Stimulated activated naive CD8-positive, alpha-beta T cell treated with anti-CD3 and anti-CD28 coated beads, Interleukin-15, Interleukin-2, amounts not matched to agents 100 ng/mL and 50 ng/mL, for 24 hours (primary cell): ENCODE results near the gene ZNF365.

ENCODE experiments used
- H3K27ac Mint-ChIP-seq: one replicate; pipeline ENCODE4 v1.8.0; 2021; ENCODE audit warnings: mild to moderate bottlenecking, mixed read lengths
- H3K27me3 Mint-ChIP-seq: one replicate; pipeline ENCODE4 v1.8.0; 2021; ENCODE audit warnings: mixed read lengths
- H3K36me3 Mint-ChIP-seq: one replicate; pipeline ENCODE4 v1.8.0; 2021; ENCODE audit warnings: low read depth, mixed read lengths
- H3K4me1 Mint-ChIP-seq: one replicate; pipeline ENCODE4 v1.8.0; 2021; ENCODE audit warnings: low read depth, mixed read lengths
- H3K4me3 Mint-ChIP-seq: one replicate; pipeline ENCODE4 v1.8.0; 2021; ENCODE audit warnings: mild to moderate bottlenecking, mixed read lengths
- H3K9me3 Mint-ChIP-seq: one replicate; pipeline ENCODE4 v1.8.0; 2021; ENCODE audit warnings: mixed read lengths

The ZNF365 gene

DNA sequence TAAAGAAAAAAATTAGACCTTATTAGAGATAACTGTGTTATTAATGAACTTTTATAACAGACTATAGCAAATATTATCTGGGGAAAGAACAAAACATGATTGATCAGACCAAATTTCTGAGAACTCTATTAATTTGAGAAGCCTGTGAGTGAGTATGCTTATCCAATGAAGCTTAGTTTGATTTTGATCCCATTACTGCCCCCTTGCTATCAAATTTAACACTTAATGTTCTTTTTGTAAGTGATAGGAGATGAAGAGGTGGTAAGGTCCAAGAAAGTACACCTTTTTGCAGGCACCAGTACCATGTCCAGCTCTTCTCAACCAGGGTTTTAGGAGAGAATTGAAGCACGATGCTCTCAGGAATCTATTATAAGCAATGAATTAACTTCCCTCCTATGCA lies 49.9 kb downstream of the ZNF365 start:
- Mint-ChIP-seq H3K4me1 (peaks cover 32% of the 10 kb centered on the region), H3K9me3 (peaks cover 12% of the 10 kb centered on the region), H3K4me3 (no peak overlapping the region), H3K36me3 (no peaks in the 10 kb centered on the region), H3K27me3 (peaks cover 2% of the 10 kb centered on the region), H3K27ac (no peak overlapping the region)

DNA sequence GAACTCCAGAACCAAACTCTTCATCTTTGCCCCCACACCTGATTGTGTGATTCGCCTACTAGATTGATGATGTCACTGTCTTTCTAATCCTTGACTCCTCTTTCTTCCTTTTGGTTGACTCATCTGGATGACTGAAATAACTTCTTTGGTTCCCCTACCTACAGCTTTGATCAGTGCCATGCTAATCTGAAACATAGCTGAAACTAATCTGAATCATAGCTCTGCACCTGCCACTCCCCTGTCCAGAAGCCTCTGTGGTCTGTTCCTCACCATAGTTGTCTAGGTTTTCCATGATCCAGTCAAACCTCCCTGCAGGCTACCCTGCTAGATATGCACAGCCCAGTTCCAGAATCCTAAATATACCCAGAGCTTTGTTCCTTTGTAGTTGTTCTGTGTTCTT lies 51.9 kb downstream of the ZNF365 start:
- Mint-ChIP-seq H3K4me3 (no peak overlapping the region), H3K4me1 (peaks cover 36% of the 10 kb centered on the region), H3K36me3 (no peaks in the 10 kb centered on the region), H3K9me3 (peaks cover 12% of the 10 kb centered on the region), H3K27me3 (no peaks in the 10 kb centered on the region), H3K27ac (no peak overlapping the region)

DNA sequence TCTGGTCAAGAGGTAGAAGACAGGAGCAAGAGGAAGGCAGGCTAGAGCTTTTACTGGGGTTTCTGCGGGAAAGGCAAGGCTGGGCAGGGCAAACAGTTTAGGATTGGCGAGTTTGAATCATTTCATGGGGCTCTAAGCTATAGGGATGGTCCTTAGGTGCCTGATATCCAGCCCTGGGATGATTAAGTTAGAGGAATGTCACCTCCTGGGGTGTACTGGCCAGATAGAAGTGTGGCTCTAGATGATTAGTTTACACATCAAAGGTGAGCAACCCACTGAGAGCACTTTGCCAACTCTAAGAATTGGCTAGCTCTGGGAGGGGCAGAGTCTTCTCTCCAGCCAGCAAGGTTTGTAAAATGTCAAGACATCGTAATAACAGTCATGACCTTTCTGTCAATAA lies 52.4 kb downstream of the ZNF365 start:
- no peaks in the 10 kb centered on the region for H3K27me3 Mint-ChIP-seq
- no peaks in the 10 kb centered on the region for H3K36me3 Mint-ChIP-seq
- H3K9me3 Mint-ChIP-seq: peaks cover 12% of the 10 kb centered on the region
- no peak overlapping the region for H3K27ac Mint-ChIP-seq
- H3K4me1 Mint-ChIP-seq: peaks cover 39% of the 10 kb centered on the region
- no peak overlapping the region for H3K4me3 Mint-ChIP-seq

DNA sequence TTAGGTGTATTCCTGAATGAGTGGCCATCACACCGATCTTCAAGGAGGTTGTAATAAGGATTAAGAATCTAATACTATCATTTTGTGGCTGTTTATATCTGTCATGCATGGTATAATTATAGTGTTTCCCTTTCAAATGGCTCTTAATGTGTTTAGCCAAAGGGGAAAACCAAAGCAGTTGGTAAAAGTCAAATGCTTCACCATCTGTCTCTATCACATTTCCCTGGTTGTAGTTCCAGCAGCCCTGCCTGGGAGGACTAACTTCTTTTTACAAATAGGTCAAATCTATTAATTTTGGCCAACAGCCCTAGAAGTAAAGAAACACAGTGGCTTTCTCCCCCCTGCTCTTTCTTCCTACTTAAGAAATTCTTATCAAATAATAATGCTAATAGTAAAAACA lies 56.7 kb downstream of the ZNF365 start:
- H3K36me3 Mint-ChIP-seq: no peaks in the 10 kb centered on the region
- H3K4me3 Mint-ChIP-seq: no peak overlapping the region
- H3K4me1 Mint-ChIP-seq: peaks cover 50% of the 10 kb centered on the region
- H3K27ac Mint-ChIP-seq: no peak overlapping the region
- peaks cover 12% of the 10 kb centered on the region for H3K9me3 Mint-ChIP-seq
- H3K27me3 Mint-ChIP-seq: peaks cover 10% of the 10 kb centered on the region

GRCh38 chr10:62433181-62433692 lies 59.1 kb downstream of the ZNF365 start:
- Mint-ChIP-seq H3K27ac (peak overlapping the region; percentile 75), H3K4me1 (peaks cover 37% of the 10 kb centered on the region), H3K36me3 (no peaks in the 10 kb centered on the region), H3K9me3 (peaks cover 4% of the 10 kb centered on the region), H3K27me3 (peaks cover 10% of the 10 kb centered on the region), H3K4me3 (peak overlapping the region; percentile 53)

GRCh38 chr10:62433901-62434300 lies 59.7 kb downstream of the ZNF365 start:
- Mint-ChIP-seq H3K27ac (peak overlapping the region; percentile 75), H3K36me3 (no peaks in the 10 kb centered on the region), H3K4me3 (no peak overlapping the region)

GRCh38 chr10:62437696-62438095 lies 63.5 kb downstream of the ZNF365 start:
- Mint-ChIP-seq H3K36me3 (no peaks in the 10 kb centered on the region), H3K9me3 (no peaks in the 10 kb centered on the region), H3K27ac (no peak overlapping the region), H3K4me1 (peaks cover 20% of the 10 kb centered on the region), H3K4me3 (no peak overlapping the region), H3K27me3 (peaks cover 10% of the 10 kb centered on the region)

More at GRCh38 chr10:62433901-62434300, 59.7 kb downstream of the ZNF365 start:
- H3K27me3 Mint-ChIP-seq: peaks cover 10% of the 10 kb centered on the region
- H3K9me3 Mint-ChIP-seq: no peaks in the 10 kb centered on the region
- H3K4me1 Mint-ChIP-seq: peaks cover 37% of the 10 kb centered on the region

DNA sequence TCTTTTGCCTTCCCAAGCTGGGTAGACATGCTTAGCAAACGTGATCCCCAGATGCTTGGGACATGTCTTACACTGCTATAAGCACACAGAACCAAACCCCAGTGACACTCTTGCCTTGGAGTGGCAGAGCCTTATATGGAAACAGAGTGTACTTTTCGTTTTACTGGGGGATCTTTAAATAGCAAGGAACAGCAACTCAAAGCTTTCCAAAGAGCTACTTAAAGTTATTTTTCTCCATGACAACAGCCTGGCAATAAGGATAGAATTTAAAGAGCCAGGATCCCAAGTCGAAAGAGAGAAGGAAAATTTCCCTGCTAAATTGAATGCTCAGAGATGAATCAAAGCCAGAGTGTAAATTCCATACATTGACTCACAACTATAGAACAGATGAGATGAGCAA lies 67.8 kb downstream of the ZNF365 start:
- Mint-ChIP-seq H3K4me1 (no peaks in the 10 kb centered on the region), H3K9me3 (no peaks in the 10 kb centered on the region), H3K27me3 (peaks cover 3% of the 10 kb centered on the region), H3K27ac (no peak overlapping the region), H3K4me3 (no peak overlapping the region), H3K36me3 (no peaks in the 10 kb centered on the region)

DNA sequence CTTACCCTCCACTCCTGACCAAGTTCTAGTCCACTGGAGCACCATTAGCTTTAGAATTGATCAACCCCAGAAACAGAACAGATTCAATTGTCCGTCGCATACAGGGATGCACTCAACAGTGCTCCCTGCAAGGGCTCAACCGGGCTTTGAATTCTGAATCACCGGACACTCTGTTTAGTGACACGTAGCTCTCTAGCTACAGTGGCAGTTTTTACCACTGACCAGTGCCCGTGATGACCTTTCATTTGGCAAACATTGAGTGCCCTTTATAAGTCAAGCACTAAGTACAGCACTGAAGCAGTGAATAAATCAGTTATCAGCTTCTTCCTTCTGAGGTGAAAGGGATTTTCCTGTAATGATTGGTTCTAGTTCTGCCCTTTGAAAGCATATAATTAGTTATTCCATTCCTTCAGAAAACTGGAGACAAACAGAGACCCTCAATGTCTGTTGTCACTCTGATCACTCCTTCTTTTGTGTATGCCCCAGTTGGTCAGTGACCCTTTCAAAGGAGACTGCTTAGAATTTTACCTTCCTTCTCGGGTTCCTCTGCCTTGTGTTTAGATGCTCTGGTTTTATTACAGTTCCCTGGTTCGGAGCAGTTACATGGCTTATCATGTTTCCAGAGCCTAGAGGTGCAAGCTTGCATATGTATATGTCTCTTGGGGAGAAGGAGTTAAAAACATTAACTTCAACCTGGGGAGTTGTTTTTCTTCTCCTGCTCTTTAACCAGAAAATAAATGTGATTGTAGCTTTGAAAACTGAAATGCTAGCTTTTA lies 68.9 kb downstream of the ZNF365 start:
- Mint-ChIP-seq H3K36me3 (no peaks in the 10 kb centered on the region), H3K27ac (no peak overlapping the region), H3K9me3 (no peaks in the 10 kb centered on the region), H3K4me3 (no peak overlapping the region), H3K27me3 (peaks cover 6% of the 10 kb centered on the region), H3K4me1 (no peaks in the 10 kb centered on the region)

DNA sequence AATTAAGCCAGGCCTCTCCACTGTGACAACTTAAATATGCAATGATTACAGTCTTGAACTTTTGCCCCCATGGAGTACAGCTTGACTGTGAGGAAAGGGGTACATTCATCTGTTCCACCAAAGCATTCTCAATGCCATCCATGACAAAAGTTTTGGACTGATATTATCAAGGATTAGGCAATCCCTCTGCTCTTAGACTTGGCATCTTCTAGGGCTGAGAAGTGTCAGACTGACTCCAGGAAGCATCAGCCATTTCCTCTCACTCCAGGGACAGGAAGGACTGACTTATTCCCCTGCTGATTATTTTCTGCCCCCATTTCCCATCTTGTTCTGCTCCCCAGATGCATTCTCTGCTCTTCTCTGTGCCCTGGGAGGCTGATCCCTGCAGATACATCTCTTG lies 69.7 kb downstream of the ZNF365 start:
- H3K4me3 Mint-ChIP-seq: no peak overlapping the region
- H3K9me3 Mint-ChIP-seq: no peaks in the 10 kb centered on the region
- no peak overlapping the region for H3K27ac Mint-ChIP-seq
- no peaks in the 10 kb centered on the region for H3K36me3 Mint-ChIP-seq
- H3K4me1 Mint-ChIP-seq: no peaks in the 10 kb centered on the region
- H3K27me3 Mint-ChIP-seq: peaks cover 6% of the 10 kb centered on the region

- no peak overlapping the region for H3K27ac Mint-ChIP-seq
- peaks cover 6% of the 10 kb centered on the region for H3K27me3 Mint-ChIP-seq
- H3K36me3 Mint-ChIP-seq: no peaks in the 10 kb centered on the region
- H3K4me1 Mint-ChIP-seq: peaks cover 5% of the 10 kb centered on the region
- H3K4me3 Mint-ChIP-seq: no peak overlapping the region
- H3K9me3 Mint-ChIP-seq: no peaks in the 10 kb centered on the region
Measured at GRCh38 chr10:62446627-62447026, 72.5 kb downstream of the ZNF365 start.

DNA sequence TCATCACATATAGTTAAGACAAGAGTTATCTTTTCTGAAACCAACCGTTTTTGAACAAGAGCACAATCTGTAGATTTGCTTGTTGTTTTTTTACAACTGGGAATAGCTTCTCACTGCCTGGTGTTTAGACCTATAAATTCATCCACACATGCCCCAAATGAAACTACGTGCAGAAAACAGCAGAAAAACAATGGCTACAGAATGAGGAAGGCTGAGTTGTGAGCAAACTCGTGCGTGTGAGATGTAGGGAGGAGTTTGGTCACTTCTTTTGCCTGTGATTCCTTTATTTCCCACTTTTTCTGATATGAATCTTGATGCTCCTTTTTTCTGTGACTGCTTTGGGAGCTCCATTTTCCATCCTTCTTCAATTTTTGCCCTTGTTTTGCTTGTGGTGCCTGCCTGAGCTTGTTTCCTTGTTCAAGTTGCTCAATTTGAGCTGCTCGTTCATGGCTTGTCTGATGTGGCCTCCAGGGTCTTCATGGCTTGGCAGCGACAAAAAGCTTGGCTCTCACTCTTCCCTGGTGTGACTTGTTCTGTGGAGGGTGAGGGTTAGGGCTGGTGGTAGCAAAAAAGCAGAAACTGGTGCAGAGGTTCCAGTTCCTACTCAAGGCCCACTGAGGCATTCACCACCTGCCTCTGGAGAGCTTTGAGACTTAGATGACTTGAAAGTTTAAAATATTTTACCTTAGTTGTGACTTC lies 76.9 kb downstream of the ZNF365 start:
- peaks cover 11% of the 10 kb centered on the region for H3K27me3 Mint-ChIP-seq
- no peak overlapping the region for H3K4me3 Mint-ChIP-seq
- H3K36me3 Mint-ChIP-seq: no peaks in the 10 kb centered on the region
- no peak overlapping the region for H3K27ac Mint-ChIP-seq
- H3K9me3 Mint-ChIP-seq: no peaks in the 10 kb centered on the region
- H3K4me1 Mint-ChIP-seq: peaks cover 10% of the 10 kb centered on the region

DNA sequence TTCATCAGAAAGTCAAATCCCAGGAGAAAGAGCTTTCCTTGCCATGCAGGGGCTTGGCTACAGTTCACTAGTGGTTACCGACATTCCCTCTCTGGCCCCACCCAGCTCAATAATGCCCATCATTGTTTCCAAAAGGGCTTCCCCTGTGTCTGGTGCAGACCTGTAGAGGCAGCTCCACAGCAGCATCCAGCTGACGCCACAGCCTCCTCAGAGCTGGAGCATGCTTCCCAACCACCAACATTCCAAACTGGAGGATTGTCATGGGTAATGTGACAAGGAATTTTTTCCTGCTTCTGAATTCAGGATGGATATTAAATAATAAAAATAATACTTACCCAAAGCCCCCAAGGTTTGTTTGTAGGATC lies 77.4 kb downstream of the ZNF365 start:
- no peaks in the 10 kb centered on the region for H3K36me3 Mint-ChIP-seq
- no peaks in the 10 kb centered on the region for H3K9me3 Mint-ChIP-seq
- H3K27me3 Mint-ChIP-seq: peaks cover 10% of the 10 kb centered on the region
- no peak overlapping the region for H3K27ac Mint-ChIP-seq
- no peak overlapping the region for H3K4me3 Mint-ChIP-seq
- peaks cover 16% of the 10 kb centered on the region for H3K4me1 Mint-ChIP-seq
